ENCODE data around the gene GYG2.

- no peak for TF ChIP-seq CTCF (IDR thresholded peaks at IDR 0.05; ENCODE audit: poor library complexity)
- TF ChIP-seq EZH2phosphoT487 (IDR thresholded peaks at IDR 0.05; ENCODE audit: low read depth, severe bottlenecking, unreplicated experiment): no peak
Measured at GRCh38 chrX:2789569-2789968, 39.2 kb upstream of the GYG2 start.

Data from hepatocyte (in vitro differentiated cells).